Measurements from ENCODE around the gene SELPLG.
"Not testable (repeated sequence)": the region's sequence is repeated elsewhere in the genome, so short reads cannot be mapped to it uniquely, and the experiment has no call there.

Gene SELPLG

GRCh38 chr12:108602209-108602705 is 31.4 kb downstream of the SELPLG start:
- no peak for DNase-seq

DNA sequence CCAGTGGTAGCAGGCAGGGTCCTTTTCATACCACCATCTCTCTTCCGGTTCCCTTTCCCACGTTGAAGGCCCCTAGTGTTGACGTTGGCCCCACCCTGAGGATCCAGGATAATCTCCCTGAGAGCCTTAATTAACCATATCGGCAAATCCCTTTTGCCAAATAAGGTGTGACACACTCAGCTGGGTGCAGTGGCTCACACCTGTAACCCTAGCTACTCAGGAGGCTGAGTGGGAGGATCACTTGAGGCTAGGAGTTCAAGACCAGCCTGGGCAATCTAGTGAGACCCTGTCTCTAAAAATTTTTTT is 33.0 kb downstream of the SELPLG start:
- no peak for DNase-seq

- no peak for DNase-seq
Observed at GRCh38 chr12:108599948-108600701, 33.6 kb downstream of the SELPLG start.

GRCh38 chr12:108599541-108599940 is 34.2 kb downstream of the SELPLG start:
- DNase-seq = no peak

GRCh38 chr12:108598553-108599250 is 35.0 kb downstream of the SELPLG start:
- no peak for DNase-seq

- DNase-seq = no peak
Observed at GRCh38 chr12:108597559-108598471, 35.9 kb downstream of the SELPLG start, which contains the start of gene TMEM119. TSS of gene TMEM119 (minus strand) at chr12:108598084. CDS start at chr12:108592383, 5,701 bp downstream.

DNA sequence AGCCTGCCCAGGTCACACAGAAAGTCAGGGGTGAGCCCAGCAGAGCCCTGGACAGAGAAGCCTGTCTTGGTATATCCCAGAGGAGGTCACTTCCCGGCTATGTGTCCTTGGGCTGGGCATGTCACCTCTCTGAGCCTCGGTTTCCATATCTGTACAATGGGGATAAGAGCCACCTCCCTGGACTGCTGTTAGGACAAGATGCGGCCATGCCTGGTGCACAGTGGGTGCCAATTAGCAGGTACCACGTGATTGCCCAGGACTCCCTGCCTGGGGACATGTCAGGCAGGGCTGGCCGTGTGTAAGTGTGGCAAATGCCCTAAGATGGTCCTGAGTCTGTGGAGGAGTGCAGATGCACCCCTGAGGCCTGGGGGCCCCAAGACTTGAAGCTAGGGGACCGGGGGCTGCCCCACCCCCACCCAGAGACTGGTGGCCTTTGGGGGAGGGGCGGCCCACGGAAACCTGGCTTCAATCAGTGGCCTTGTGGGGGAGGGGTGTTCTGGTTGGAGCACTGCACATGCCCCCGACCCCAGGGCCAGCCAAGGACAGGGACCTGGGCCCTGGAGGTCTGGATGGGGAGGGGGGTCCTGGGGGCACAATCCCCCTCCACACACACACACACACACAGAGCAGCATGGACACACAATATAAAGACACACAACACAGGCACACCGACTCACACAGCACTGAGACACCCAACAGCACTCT is 36.7 kb downstream of the SELPLG start:
- no peak for DNase-seq

- DNase-seq = no peak
Observed at GRCh38 chr12:108595711-108596647, 37.7 kb downstream of the SELPLG start.

GRCh38 chr12:108594960-108595710 is 38.6 kb downstream of the SELPLG start:
- DNase-seq = no peak

DNA sequence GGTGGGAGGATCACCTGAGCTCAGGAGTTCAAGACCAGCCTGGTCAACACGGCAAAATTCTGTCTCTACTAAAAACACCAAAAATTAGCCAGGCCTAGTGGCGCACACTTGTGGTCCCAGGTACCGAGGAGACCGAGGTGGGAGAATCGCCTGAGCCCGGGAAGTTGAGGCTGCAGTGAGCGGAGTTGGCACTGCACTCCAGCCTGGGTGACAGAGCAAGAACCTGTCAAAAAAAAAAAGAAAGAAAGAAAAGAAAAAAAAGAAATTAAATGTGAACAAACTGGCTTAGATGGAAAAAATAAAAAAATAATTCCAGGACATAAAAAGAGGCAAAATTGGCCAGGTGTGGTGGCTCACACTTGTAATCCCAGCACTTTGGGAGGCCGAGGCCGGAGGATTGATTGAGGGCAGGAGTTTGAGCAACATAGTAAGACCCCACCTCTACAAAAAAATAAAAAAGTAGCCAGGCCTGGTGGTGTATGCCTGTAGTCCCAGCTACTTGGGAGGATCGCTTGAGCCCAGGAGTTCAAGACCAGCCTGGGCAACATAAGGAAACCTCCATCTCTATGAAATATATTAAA is 39.3 kb downstream of the SELPLG start:
- DNase-seq = no peak

- no peak for DNase-seq
Observed at GRCh38 chr12:108592033-108592909, 41.4 kb downstream of the SELPLG start.

DNA sequence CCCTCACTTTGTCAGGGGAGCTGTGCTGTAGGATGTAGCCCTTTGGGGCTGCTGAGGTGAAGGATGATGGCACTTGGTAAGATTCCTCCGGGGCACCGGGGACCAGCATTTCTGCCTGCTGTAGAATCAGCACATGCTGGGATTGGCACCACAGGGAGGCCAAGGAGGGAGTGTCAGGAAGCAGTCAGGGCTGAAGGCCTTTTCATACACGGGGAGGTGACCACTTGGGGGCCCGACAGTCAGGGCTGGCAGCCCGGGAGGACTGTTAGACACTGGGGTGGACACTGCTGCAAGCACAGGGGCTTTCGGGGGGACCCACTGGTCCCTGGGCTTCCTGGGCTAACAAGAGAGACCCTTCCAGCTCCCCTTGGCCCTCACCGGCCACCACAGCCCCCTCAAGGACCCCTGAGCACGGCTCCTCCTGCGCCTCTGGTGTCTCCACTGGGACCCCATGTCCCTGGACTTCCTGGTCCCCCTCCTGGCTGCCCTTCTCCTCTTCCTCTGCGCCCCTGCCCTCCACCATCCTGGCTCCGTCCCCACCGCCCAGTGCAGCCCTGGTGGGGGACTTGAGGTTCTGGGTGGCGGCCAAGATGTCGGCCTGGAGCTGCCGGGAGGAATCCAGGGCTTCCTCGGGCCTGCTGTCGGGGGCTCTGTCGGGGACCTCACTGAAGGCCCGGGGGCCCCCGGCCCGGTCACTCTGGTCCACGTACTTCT is 42.3 kb downstream of the SELPLG start:
- no peak for DNase-seq

DNA sequence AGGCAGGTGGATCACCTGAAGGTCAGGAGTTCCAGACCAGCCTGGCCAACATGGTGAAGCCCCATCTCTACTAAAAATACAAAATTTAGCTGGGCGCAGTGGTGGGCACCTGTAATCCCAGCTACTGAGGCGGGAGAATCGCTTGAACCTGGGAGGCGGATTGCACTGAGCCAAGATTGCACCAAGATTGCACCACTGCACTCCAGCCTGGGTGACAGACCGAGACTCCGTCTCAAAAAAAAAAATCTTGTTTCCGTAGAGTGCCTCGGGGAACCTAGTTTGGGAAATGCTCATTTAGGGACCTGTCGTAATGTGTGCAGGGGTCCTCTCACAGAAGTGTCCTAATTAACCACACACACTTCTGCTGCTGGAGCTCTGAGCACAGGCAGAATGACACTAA is 43.2 kb downstream of the SELPLG start:
- DNase-seq = not testable (repeated sequence)

GRCh38 chr12:108589840-108590229 is 43.9 kb downstream of the SELPLG start:
- no peak for DNase-seq

GRCh38 chr12:108589028-108589839 is 44.5 kb downstream of the SELPLG start:
- no peak for DNase-seq

GRCh38 chr12:108587826-108588225 is 45.9 kb downstream of the SELPLG start:
- DNase-seq = no peak

- no peak for DNase-seq
Observed at GRCh38 chr12:108586306-108586705, 47.4 kb downstream of the SELPLG start.

- DNase-seq = no peak
Observed at GRCh38 chr12:108585864-108586263, 47.8 kb downstream of the SELPLG start.

Measured in NCI-H524 treated with DMSO at 0.1 percent for 48 hours (cell line).